ENCODE results near the gene MYCN. TPM values are rescaled to one million over a fixed set of nuclear protein-coding genes. Genes with fewer than 3 reads are reported as not detected.
"Not testable (repeated sequence)": the region's sequence is repeated elsewhere in the genome, so short reads cannot be mapped to it uniquely, and the experiment has no call there.

MYCN gene
- total RNA-seq, 1 experiment from 2014 or later, result 68.3 TPM

DNA sequence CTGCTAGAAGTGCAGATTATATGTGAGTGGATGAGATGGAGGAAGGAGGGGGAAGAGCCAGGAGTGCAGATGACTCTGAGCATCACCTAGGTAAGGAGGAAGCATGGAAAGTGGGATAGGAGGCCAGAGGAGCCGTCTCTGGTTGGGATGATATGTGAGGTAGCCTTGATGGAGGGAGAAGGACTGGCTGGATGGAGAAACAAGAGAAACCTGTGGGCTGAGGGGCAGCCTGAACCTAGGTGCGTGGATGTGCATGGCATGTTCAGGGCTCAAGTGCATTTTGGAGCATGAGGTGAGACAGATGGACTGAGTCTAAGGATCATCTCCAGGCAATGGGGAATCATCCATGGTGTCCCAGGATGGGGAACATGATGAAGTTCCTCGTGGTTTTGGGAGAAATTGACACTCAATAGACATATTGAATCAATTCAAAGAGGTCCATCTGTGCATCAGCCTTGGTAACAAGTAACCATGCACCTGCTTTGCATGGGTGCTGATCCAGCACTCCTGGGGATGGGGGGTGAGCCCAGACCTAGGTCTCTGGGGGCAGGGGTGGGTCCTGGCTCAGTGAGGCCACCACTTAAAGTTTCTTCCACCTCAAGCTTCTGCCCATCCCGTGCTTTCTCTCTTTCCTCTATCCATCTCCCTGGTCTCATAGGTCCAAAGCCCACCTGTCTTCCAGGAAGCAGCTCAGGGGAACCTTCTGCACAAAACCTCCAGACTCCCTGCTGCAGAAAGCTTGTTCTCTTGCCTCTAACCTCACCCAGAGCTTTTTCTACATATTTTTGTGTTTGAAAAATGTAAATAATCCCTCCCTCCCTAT is 19.2 kb downstream of the MYCN start:
- POLR2A ChIA-PET, result no interaction called here
- Mint-ChIP-seq H3K27me3 (ENCODE audit: low read depth) (peaks cover 6% of the 10 kb centered on the region), H3K36me3 (peaks cover 14% of the 10 kb centered on the region), H3K27ac (no peak overlapping the region), H3K4me1 (peaks cover 53% of the 10 kb centered on the region), H3K4me3 (no peak overlapping the region), H3K9me3 (peaks cover 10% of the 10 kb centered on the region; the same call in 1 of the 2 replicates)
- CTCF ChIA-PET, result interaction anchor here (1.7 to 3.6 kb wide), 2 partner anchors 20 to 74 kb away, joined by 9 to 20 read pairs; partner anchors contain the start of gene MYCN
- no peak for ATAC-seq
- no peak for DNase-seq (ENCODE audit: low spot score)
- TF ChIP-seq ARID4B (CRISPR knock-in tag; IDR thresholded peaks at IDR 0.05; ENCODE audit: borderline replicate concordance) (no peak), GRHL2 (CRISPR knock-in tag; IDR thresholded peaks at IDR 0.05; ENCODE audit: insufficient replicate concordance, severe bottlenecking) (no peak), ZNF423 (CRISPR knock-in tag; IDR thresholded peaks at IDR 0.05) (no peak), ZNF317 (CRISPR knock-in tag; IDR thresholded peaks at IDR 0.05; ENCODE audit: borderline replicate concordance, low read depth) (no peak), RORB (CRISPR knock-in tag; IDR thresholded peaks at IDR 0.05) (no peak), GTF2I (CRISPR knock-in tag; conservative IDR thresholded peaks at IDR 0.05) (no peak), USF1 (CRISPR knock-in tag; IDR thresholded peaks at IDR 0.05) (no peak), SP1 (CRISPR knock-in tag; conservative IDR thresholded peaks at IDR 0.05) (no peak), JAZF1 (CRISPR knock-in tag; IDR thresholded peaks at IDR 0.05) (no peak), ZNF512 (CRISPR knock-in tag; IDR thresholded peaks at IDR 0.05; ENCODE audit: borderline replicate concordance) (no peak), ATF2 (CRISPR knock-in tag; IDR thresholded peaks at IDR 0.05; ENCODE audit: borderline replicate concordance, low read depth) (no peak)
- TF ChIP-seq, protein P1, sequence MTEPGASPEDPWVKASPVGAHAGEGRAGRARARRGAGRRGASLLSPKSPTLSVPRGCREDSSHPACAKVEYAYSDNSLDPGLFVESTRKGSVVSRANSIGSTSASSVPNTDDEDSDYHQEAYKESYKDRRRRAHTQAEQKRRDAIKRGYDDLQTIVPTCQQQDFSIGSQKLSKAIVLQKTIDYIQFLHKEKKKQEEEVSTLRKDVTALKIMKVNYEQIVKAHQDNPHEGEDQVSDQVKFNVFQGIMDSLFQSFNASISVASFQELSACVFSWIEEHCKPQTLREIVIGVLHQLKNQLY (CRISPR knock-in tag; IDR thresholded peaks at IDR 0.05), result no peak
- TF ChIP-seq, protein P2, sequence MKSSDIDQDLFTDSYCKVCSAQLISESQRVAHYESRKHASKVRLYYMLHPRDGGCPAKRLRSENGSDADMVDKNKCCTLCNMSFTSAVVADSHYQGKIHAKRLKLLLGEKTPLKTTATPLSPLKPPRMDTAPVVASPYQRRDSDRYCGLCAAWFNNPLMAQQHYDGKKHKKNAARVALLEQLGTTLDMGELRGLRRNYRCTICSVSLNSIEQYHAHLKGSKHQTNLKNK (CRISPR knock-in tag; IDR thresholded peaks at IDR 0.05), result no peak
- TF ChIP-seq, protein P3, sequence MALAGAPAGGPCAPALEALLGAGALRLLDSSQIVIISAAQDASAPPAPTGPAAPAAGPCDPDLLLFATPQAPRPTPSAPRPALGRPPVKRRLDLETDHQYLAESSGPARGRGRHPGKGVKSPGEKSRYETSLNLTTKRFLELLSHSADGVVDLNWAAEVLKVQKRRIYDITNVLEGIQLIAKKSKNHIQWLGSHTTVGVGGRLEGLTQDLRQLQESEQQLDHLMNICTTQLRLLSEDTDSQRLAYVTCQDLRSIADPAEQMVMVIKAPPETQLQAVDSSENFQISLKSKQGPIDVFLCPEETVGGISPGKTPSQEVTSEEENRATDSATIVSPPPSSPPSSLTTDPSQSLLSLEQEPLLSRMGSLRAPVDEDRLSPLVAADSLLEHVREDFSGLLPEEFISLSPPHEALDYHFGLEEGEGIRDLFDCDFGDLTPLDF (CRISPR knock-in tag; IDR thresholded peaks at IDR 0.05), result no peak
- TF ChIP-seq, protein P4, sequence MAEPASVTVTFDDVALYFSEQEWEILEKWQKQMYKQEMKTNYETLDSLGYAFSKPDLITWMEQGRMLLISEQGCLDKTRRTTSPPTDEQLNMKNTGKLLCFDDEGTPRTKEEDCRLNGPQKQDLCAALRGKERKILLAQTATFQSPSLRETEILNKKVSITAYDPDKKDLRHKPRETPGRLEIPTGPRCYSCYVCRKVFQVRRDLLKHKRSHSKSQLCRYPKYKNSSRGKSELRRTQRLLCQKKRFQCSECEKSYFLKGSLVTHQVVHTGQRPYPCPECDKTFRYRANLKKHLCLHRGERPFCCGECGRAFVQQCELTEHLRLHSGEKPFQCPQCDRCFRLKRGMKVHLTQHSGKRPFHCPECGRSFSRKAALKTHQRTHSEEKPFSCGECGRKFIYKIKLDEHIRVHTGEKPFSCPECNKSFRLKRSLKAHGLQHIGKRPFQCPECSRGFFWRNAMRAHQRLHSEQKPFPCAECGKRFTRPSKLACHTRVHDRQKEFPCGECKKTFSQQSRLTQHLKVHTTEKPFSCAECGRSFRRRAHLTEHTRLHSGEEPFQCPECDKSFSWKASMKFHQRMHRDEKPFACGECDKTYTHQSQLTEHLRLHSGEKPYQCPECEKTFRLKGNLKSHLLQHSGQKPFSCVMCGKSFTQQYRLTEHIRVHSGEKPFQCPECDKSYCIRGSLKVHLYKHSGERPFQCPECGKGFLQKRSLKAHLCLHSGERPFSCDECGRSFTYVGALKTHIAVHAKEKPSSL (CRISPR knock-in tag; conservative IDR thresholded peaks at IDR 0.05), result no peak

GRCh38 chr2:15960154-15960520 is 19.8 kb downstream of the MYCN start:
- Mint-ChIP-seq H3K4me1 (peaks cover 51% of the 10 kb centered on the region), H3K36me3 (peaks cover 14% of the 10 kb centered on the region)
- CTCF ChIA-PET; H3K9me3 Mint-ChIP-seq; H3K27ac Mint-ChIP-seq; DNase-seq (ENCODE audit: low spot score); POLR2A ChIA-PET; H3K4me3 Mint-ChIP-seq; ATAC-seq; H3K27me3 Mint-ChIP-seq (ENCODE audit: low read depth): not testable (repeated sequence)

DNA sequence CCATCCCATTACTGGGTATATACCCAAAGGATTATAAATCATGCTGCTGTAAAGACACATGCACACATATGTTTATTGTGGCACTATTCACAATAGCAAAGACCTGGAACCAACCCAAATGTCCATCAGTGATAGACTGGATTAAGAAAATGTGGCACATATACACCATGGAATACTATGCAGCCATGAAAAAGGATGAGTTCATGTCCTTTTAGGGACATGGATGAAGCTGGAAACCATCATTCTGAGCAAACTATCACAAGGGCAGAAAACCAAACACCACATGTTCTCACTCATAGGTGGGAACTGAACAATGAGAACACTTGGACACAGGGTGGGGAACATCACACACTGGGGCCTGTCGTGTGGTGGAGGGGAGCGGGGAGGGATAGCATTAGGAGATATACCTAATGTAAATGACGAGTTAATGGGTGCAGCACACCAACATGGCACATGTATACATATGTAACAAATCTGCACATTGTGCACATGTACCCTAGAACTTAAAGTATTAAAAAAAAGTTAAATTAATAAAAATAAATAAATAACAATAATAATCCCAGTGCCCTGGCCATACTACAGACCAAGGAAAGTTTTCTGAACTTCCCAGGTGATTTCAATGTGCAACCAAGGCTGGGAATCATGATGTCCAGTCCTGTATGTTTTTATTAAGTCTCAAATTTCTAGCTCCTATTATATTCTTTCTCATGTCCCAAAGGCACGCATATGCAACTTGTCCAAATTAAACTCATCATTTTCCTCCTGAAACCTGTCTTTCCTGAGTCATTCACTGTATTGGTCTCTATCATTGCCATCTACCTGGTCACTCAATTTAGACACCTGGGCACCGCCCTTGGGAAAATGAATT is 23.0 kb downstream of the MYCN start:
- ATAC-seq; POLR2A ChIA-PET; H3K4me3 Mint-ChIP-seq; DNase-seq (ENCODE audit: low spot score); H3K27me3 Mint-ChIP-seq (ENCODE audit: low read depth); H3K27ac Mint-ChIP-seq; H3K9me3 Mint-ChIP-seq; CTCF ChIA-PET: not testable (repeated sequence)
- H3K36me3 Mint-ChIP-seq, result peaks cover 14% of the 10 kb centered on the region
- H3K4me1 Mint-ChIP-seq, result peaks cover 38% of the 10 kb centered on the region

All from WTC11 (cell line).